Measurements from ENCODE around the gene CFHR2.
"Not testable (repeated sequence)": the region's sequence is repeated elsewhere in the genome, so short reads cannot be mapped to it uniquely, and the experiment has no call there.

The CFHR2 gene

DNA sequence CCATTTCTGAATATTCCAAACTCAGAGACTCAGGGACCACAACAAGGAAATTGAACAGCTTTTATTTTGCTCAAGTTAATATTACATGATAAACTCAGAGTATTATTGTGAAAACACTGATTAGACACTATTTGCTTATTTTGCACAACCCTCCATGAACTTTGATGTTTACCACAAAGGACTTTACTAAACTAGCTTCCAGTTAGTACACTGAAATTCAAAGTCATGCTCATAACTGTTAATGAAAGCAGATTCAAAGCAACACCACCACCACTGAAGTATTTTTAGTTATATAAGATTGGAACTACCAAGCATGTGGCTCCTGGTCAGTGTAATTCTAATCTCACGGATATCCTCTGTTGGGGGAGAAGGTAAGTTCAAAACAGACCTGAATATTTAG, at the start of gene CFHR2:
Gene CFHR2 (plus strand): TSS at position 171 of the 400 bp plus-strand sequence. CDS start 143 bp downstream, at position 314.
- not testable (repeated sequence) for H3K4me3 ChIP-seq (ENCODE audit: low read depth, low read length)

DNA sequence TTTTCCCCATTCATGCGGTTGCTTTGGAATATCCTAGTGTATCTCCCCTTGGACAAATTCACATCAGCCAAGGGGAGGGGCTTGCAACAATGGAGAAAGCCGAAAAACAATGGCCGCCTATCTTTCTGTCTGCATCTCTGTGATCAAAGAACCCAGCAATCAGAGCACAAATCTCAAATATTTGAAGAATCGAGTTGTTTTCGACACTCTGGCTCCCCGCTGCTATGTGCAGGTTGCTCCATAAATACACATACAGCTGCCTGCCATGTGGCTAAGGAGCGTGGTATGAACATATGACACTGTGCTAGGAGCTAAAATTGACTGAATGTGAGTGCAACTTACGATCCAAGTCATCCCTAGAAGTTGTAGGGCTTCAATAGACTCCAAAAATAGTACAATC, 47.2 kb upstream of the CFHR2 start:
- TF ChIP-seq, protein P1, sequence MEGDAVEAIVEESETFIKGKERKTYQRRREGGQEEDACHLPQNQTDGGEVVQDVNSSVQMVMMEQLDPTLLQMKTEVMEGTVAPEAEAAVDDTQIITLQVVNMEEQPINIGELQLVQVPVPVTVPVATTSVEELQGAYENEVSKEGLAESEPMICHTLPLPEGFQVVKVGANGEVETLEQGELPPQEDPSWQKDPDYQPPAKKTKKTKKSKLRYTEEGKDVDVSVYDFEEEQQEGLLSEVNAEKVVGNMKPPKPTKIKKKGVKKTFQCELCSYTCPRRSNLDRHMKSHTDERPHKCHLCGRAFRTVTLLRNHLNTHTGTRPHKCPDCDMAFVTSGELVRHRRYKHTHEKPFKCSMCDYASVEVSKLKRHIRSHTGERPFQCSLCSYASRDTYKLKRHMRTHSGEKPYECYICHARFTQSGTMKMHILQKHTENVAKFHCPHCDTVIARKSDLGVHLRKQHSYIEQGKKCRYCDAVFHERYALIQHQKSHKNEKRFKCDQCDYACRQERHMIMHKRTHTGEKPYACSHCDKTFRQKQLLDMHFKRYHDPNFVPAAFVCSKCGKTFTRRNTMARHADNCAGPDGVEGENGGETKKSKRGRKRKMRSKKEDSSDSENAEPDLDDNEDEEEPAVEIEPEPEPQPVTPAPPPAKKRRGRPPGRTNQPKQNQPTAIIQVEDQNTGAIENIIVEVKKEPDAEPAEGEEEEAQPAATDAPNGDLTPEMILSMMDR (IDR thresholded peaks at IDR 0.05; ENCODE audit: low read depth, low read length) = no peak
- H3K4me3 ChIP-seq (ENCODE audit: low read depth, low read length) = no peak overlapping the region

DNA sequence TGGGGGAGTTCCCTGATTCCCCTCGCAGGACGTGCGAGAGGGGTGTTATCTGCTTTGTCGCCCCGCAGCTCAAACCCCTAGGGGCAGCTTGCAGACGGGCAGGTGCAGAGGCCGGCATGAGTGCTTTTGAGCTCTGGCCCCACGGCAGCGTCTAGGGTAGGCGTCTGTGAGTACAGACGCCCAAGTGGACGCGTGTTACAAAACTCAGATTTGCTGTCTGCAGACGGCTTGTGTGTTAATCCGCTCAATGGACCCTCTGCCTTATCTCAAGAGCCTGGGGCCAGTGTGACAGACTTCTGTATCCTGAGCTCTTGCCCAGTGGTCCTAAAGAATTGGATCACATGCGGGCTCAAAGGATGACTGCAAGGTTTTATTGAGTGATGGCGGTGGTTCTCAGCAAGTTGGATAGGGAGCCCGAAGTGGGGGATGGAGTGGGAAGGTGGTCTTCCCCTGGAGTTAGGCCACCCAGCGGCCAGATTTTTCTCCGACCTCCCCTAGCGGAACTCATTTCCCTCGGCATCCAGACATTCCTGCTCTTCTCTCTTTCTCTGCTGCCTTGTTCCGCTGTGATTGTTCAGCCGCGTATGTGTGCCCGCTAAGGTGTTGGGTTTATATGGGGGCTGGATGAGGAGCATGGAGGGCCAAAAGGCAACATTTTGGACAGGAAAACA, 46.2 kb upstream of the CFHR2 start:
- TF ChIP-seq, protein P1 (IDR thresholded peaks at IDR 0.05; ENCODE audit: low read depth, low read length) = no peak
- H3K4me3 ChIP-seq (ENCODE audit: low read depth, low read length) = no peak overlapping the region; the same call in 1 of the 2 replicates

DNA sequence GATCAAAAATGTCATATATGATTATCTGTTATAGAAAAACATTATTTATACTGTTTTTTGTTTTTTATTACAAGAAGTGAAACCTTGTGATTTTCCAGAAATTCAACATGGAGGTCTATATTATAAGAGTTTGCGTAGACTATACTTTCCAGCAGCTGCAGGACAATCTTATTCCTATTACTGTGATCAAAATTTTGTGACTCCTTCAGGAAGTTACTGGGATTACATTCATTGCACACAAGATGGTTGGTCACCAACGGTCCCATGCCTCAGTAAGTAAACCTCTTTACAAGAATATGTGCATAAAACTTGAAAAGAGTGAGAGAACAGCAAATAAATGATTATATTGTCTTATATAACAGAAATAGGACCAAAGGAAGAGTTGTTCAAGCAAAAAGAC, 41.2 kb upstream of the CFHR2 start:
- no peak overlapping the region for H3K4me3 ChIP-seq (ENCODE audit: low read depth, low read length)
- TF ChIP-seq, protein P1 (IDR thresholded peaks at IDR 0.05; ENCODE audit: low read depth, low read length) = no peak

DNA sequence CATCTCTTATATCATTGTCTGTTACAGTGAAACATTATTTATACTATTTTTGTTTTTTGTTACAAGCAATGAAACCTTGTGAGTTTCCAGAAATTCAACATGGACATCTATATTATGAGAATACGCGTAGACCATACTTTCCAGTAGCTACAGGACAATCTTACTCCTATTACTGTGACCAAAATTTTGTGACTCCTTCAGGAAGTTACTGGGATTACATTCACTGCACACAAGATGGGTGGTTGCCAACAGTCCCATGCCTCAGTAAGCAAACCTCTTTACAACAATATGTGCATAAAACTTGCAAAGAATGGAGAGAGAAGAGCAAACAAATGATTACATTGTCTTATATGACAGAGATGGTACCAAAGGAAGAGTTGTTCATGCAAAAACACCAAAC, 33.3 kb upstream of the CFHR2 start:
- TF ChIP-seq, protein P1 (IDR thresholded peaks at IDR 0.05; ENCODE audit: low read depth, low read length) = no peak
- H3K4me3 ChIP-seq (ENCODE audit: low read depth, low read length) = no peak overlapping the region

DNA sequence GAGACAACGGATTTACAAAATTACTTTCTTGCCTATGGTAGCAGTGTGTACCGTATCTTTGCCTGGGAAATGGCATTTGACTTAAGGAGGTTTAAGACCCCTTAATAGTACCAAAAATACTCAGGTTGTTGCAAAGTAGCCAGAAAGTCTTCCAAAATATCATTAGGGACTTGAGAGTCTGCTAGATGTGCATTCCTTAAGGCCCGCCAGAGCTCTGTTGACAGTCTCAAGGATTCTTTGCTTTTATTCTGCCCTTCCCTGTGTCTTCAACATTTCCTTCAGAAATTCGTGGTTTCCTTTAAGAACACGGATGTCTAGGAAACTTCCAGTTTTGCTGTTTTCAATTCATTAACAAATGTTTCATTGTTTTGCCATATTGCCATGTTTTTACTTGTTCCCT, 31.3 kb upstream of the CFHR2 start:
- not testable (repeated sequence) for H3K4me3 ChIP-seq (ENCODE audit: low read depth, low read length)

DNA sequence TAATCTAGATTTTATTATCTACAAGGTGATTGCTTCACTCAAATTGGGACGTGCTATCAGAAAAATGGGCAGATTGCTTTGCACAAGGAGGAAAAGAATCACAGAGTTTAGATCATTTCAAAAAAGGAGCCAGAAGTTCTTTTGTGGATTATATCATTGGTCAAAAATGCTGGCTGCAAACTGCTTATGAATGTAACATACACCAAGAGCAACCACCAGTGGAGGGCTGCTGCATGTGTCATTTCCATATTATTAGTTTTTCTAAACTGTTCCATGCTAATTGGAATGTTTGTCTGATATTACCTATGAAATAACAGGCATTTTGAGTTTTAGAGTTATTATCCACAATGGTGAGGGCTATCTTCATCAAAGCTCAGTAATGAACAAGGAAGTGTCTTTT, 16.7 kb upstream of the CFHR2 start:
- H3K4me3 ChIP-seq (ENCODE audit: low read depth, low read length) = not testable (repeated sequence)

DNA sequence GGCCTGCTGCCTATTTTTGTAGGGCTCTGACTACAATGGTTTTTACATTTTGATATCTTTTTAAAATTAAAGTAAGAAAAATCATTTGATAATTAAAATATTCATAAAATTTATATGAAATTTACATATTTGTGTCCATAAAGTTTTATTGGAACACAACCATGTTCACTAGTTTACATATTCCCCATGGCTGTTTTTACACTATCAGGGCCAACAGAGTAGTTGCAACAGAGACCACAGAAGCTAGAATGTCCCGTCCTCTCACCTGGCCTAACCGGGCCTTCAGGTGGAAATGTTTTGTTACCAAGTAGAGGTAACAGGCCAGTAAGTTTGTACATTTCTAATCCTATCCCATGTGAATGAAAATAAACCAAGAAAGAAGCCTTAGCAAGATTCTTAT, 10.7 kb upstream of the CFHR2 start:
- not testable (repeated sequence) for H3K4me3 ChIP-seq (ENCODE audit: low read depth, low read length)

DNA sequence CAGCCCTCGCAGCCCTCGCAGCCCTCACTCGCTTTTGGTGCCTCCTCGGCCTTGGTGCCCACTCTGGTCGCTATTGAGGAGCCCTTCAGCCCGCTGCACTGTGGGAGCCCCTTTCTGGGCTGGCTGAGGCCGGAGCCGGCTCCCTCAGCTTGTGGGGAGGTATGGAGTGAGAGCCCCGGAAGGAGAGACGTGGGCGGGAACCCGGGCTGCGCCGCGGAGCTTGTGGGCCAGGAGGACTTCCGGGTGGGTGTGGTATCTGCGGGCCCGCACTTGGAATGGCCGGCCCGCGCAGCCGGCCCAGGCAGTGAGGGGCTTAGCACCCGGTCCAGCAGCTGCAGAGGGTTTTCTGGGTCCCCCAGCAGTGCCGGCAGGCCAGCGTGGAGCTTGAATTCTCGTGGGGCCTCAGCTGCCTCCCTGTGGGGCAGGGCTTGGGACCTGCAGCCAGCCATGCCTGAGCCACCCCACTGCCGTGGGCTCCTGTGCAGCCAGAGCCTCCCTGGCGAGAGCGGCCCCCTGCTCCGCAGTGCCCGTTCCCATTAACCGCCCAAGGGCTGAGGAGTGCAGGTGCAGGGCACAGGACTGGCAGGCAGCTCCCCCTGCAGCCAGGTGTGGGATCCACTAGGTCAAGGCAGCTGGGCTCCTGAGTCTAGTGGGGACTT, 9.9 kb upstream of the CFHR2 start:
- TF ChIP-seq, protein P1 (IDR thresholded peaks at IDR 0.05; ENCODE audit: low read depth, low read length) = no peak
- no peak overlapping the region for H3K4me3 ChIP-seq (ENCODE audit: low read depth, low read length)

DNA sequence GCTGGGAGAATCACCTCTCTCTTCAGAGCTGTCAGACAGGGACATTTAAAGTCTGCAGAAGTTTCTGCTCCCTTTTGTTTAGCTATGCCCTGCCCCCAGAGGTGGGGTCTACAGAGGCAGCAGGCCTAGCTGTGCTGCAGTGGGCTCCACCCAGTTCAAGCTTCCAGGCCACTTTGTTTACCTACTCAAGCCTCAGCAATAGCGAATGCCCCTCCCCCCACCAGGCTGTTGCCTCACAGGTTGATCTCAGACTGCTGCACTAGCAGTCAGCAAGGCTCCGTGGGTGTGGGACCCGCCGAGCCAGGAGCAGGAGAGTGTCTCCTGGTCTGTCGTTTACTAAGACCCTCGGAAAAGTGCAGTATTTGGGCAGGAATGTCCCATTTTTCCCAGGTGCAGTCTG, 2.1 kb upstream of the CFHR2 start:
- not testable (repeated sequence) for H3K4me3 ChIP-seq (ENCODE audit: low read depth, low read length)
